Measurements from ENCODE around the gene IL32.

DNA sequence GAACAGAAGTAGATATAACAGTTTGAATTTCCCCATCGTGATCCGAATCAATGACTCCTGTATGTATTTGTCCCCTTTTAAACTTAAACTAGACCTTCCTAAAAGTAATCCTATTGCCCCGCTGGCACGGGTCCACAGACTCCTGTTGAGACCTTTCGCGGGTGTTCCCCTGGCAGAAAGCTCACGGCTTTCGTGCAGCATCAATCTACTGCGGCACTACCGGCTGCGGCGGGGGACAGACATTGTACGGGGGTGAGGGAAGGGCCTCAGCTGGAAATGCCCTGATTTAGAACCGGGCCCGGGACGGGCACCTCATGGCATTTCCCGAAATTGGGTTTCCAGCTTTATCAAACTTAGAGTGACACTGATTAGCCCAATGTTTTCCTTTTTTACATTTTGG, 14.6 kb downstream of the IL32 start:
- TF ChIP-seq, protein P1, sequence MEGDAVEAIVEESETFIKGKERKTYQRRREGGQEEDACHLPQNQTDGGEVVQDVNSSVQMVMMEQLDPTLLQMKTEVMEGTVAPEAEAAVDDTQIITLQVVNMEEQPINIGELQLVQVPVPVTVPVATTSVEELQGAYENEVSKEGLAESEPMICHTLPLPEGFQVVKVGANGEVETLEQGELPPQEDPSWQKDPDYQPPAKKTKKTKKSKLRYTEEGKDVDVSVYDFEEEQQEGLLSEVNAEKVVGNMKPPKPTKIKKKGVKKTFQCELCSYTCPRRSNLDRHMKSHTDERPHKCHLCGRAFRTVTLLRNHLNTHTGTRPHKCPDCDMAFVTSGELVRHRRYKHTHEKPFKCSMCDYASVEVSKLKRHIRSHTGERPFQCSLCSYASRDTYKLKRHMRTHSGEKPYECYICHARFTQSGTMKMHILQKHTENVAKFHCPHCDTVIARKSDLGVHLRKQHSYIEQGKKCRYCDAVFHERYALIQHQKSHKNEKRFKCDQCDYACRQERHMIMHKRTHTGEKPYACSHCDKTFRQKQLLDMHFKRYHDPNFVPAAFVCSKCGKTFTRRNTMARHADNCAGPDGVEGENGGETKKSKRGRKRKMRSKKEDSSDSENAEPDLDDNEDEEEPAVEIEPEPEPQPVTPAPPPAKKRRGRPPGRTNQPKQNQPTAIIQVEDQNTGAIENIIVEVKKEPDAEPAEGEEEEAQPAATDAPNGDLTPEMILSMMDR (IDR thresholded peaks at IDR 0.05) = no peak
- TF ChIP-seq POLR2A (IDR thresholded peaks at IDR 0.05) = no peak
